NCI-H748 treated with DMSO at 0.1 percent for 48 hours (cell line): Measurements from ENCODE around the gene PSMB10.

Source experiments
- DNase-seq: peaks from one replicate; lab custom pipeline; 2025; lab: John Stamatoyannopoulos, UW

Gene PSMB10

GRCh38 chr16:67963662-67964321, 27.1 kb upstream of the PSMB10 start:
- DNase-seq, result no peak

GRCh38 chr16:67963292-67963661, 26.6 kb upstream of the PSMB10 start:
- no peak for DNase-seq

GRCh38 chr16:67962135-67962534, 25.5 kb upstream of the PSMB10 start:
- no peak for DNase-seq

- DNase-seq, result peak; percentile 88
Observed at GRCh38 chr16:67961551-67961957, 24.9 kb upstream of the PSMB10 start.

GRCh38 chr16:67959536-67960329, 23.1 kb upstream of the PSMB10 start:
- DNase-seq, result no peak

GRCh38 chr16:67957622-67958021, 21.0 kb upstream of the PSMB10 start:
- no peak for DNase-seq

- DNase-seq, result no peak
Observed at GRCh38 chr16:67954421-67955196, 18.0 kb upstream of the PSMB10 start.

GRCh38 chr16:67953641-67954375, 17.2 kb upstream of the PSMB10 start:
- no peak for DNase-seq

GRCh38 chr16:67951485-67951884, 14.8 kb upstream of the PSMB10 start:
- no peak for DNase-seq

- no peak for DNase-seq
Observed at GRCh38 chr16:67950335-67950843, 13.7 kb upstream of the PSMB10 start.

- no peak for DNase-seq
Observed at GRCh38 chr16:67949645-67950044, 13.0 kb upstream of the PSMB10 start.

GRCh38 chr16:67948015-67948414, 11.4 kb upstream of the PSMB10 start:
- no peak for DNase-seq

- DNase-seq, result no peak
Observed at GRCh38 chr16:67946966-67947558, 10.4 kb upstream of the PSMB10 start.

GRCh38 chr16:67946128-67946569, 9.5 kb upstream of the PSMB10 start:
- no peak for DNase-seq

GRCh38 chr16:67945392-67945933, 8.8 kb upstream of the PSMB10 start:
- DNase-seq, result no peak

GRCh38 chr16:67944690-67945391, 8.2 kb upstream of the PSMB10 start:
- no peak for DNase-seq

- no peak for DNase-seq
Observed at GRCh38 chr16:67943619-67944504, 7.2 kb upstream of the PSMB10 start, which contains the start of gene LCAT. TSS of gene LCAT (minus strand) at chr16:67944120. CDS start at chr16:67944101, 19 bp downstream.

- DNase-seq, result no peak
Observed at GRCh38 chr16:67943256-67943618, 6.6 kb upstream of the PSMB10 start.

- no peak for DNase-seq
Observed at GRCh38 chr16:67942510-67943255, 6.0 kb upstream of the PSMB10 start.
